ENCODE results near the gene MTFP1. TPM values are rescaled to one million over a fixed set of nuclear protein-coding genes. Genes with fewer than 3 reads are reported as not detected.
"Not testable (repeated sequence)": the region's sequence is repeated elsewhere in the genome, so short reads cannot be mapped to it uniquely, and the experiment has no call there.

MTFP1 gene
- total RNA-seq, 1 experiment from 2014 or later = 83.1 TPM

GRCh38 chr22:30460555-30460954 lies 35.0 kb downstream of the MTFP1 start:
- in situ Hi-C loops (cut with HindIII; ENCODE audit: low pct_unique_long_range_greater_than_20kb, low sequenced_read_pairs); DNase-seq (ENCODE audit: low read depth, low spot score): not testable (repeated sequence)

GRCh38 chr22:30469165-30469564 lies 43.6 kb downstream of the MTFP1 start:
- DNase-seq (ENCODE audit: low read depth, low spot score) = no peak
- in situ Hi-C loops (cut with HindIII; ENCODE audit: low pct_unique_long_range_greater_than_20kb, low sequenced_read_pairs) = no loop called here

- no peak for DNase-seq (ENCODE audit: low read depth, low spot score)
- in situ Hi-C loops (cut with HindIII; ENCODE audit: low pct_unique_long_range_greater_than_20kb, low sequenced_read_pairs) = no loop called here
Observed at GRCh38 chr22:30470655-30471054, 45.1 kb downstream of the MTFP1 start.

GRCh38 chr22:30471616-30472318 lies 46.2 kb downstream of the MTFP1 start, which contains the start of gene SEC14L3:
SEC14L3 (minus strand) TSS chr22:30472017; CDS start chr22:30471958, 59 bp downstream.
- DNase-seq (ENCODE audit: low read depth, low spot score) = no peak
- in situ Hi-C loops (cut with HindIII; ENCODE audit: low pct_unique_long_range_greater_than_20kb, low sequenced_read_pairs) = no loop called here

GRCh38 chr22:30472994-30473720 lies 47.6 kb downstream of the MTFP1 start:
- no peak for DNase-seq (ENCODE audit: low read depth, low spot score)
- in situ Hi-C loops (cut with HindIII; ENCODE audit: low pct_unique_long_range_greater_than_20kb, low sequenced_read_pairs) = no loop called here

GRCh38 chr22:30474121-30474520 lies 48.6 kb downstream of the MTFP1 start:
- no peak for DNase-seq (ENCODE audit: low read depth, low spot score)
- in situ Hi-C loops (cut with HindIII; ENCODE audit: low pct_unique_long_range_greater_than_20kb, low sequenced_read_pairs) = no loop called here

GRCh38 chr22:30474683-30475424 lies 49.3 kb downstream of the MTFP1 start:
- in situ Hi-C loops (cut with HindIII; ENCODE audit: low pct_unique_long_range_greater_than_20kb, low sequenced_read_pairs) = no loop called here
- no peak for DNase-seq (ENCODE audit: low read depth, low spot score)

Small RNAs within 50 kb of the gene (small RNA-seq; reads per million reads assigned to genes)
- gene AC004832.3 (0 reads per million in 2 experiments), gene RNU6-564P (0 reads per million in 2 experiments)

Other genes with a start within 250 kb of the MTFP1 start
- 3.2 and 3.4 TPM in 2 replicates for gene LIF, start 179.0 kb upstream of the MTFP1 start, total RNA-seq (2014; rRNA removed; shearing (Covaris generic))
- not detected in 2 replicates for gene OSM, start 158.9 kb upstream of the MTFP1 start, total RNA-seq (2014; rRNA removed; shearing (Covaris generic))
- gene CASTOR1, start 136.3 kb upstream of the MTFP1 start, total RNA-seq (2014; rRNA removed; shearing (Covaris generic)) = 3.4 and 4.0 TPM in 2 replicates
- gene TBC1D10A, start 98.8 kb upstream of the MTFP1 start, total RNA-seq (2014; rRNA removed; shearing (Covaris generic)) = 38.2 and 46.8 TPM in 2 replicates
- gene SF3A1, start 68.9 kb upstream of the MTFP1 start, total RNA-seq (2014; rRNA removed; shearing (Covaris generic)) = 54.6 and 62.9 TPM in 2 replicates
- 0.59 and 0.82 TPM in 2 replicates for gene CCDC157, start 68.8 kb upstream of the MTFP1 start, total RNA-seq (2014; rRNA removed; shearing (Covaris generic))
- gene RNF215, start 38.4 kb upstream of the MTFP1 start, total RNA-seq (2014; rRNA removed; shearing (Covaris generic)) = 12.2 and 14.2 TPM in 2 replicates
- gene SEC14L2, start 28.8 kb upstream of the MTFP1 start, total RNA-seq (2014; rRNA removed; shearing (Covaris generic)) = 4.0 and 7.4 TPM in 2 replicates
- not detected in 2 replicates for gene SEC14L3, start 46.2 kb downstream of the MTFP1 start, total RNA-seq (2014; rRNA removed; shearing (Covaris generic))
- gene SEC14L4, start 79.9 kb downstream of the MTFP1 start, total RNA-seq (2014; rRNA removed; shearing (Covaris generic)) = 0.24 and 0.59 TPM in 2 replicates
- not detected in 2 replicates for gene SEC14L6, start 121.0 kb downstream of the MTFP1 start, total RNA-seq (2014; rRNA removed; shearing (Covaris generic))
- gene GAL3ST1, start 148.9 kb downstream of the MTFP1 start, total RNA-seq (2014; rRNA removed; shearing (Covaris generic)) = 0.55 and 0.96 TPM in 2 replicates
- gene PES1, start 166.1 kb downstream of the MTFP1 start, total RNA-seq (2014; rRNA removed; shearing (Covaris generic)) = 185 and 200 TPM in 2 replicates
- 1.8 and 2.0 TPM in 2 replicates for gene TCN2, start 181.4 kb downstream of the MTFP1 start, total RNA-seq (2014; rRNA removed; shearing (Covaris generic))
- gene SLC35E4, start 210.0 kb downstream of the MTFP1 start, total RNA-seq (2014; rRNA removed; shearing (Covaris generic)) = 5.5 and 7.4 TPM in 2 replicates
- 6.6 and 7.0 TPM in 2 replicates for gene DUSP18, start 242.1 kb downstream of the MTFP1 start, total RNA-seq (2014; rRNA removed; shearing (Covaris generic))

Data from SK-MEL-5 (cell line).